ENCODE measurements around the gene CBFA2T2.
"Not testable (repeated sequence)": the region's sequence is repeated elsewhere in the genome, so short reads cannot be mapped to it uniquely, and the experiment has no call there.

Gene CBFA2T2

GRCh38 chr20:33685328-33686099 lies 195.6 kb downstream of the CBFA2T2 start:
- no peak for DNase-seq

- DNase-seq = peak; percentile 95
Measured at GRCh38 chr20:33686100-33686983, 196.4 kb downstream of the CBFA2T2 start, which contains the start of gene E2F1. Gene E2F1, minus strand, starts transcription at chr20:33686385. Its CDS starts 121 bp downstream, at chr20:33686264.

- DNase-seq = no peak
Measured at GRCh38 chr20:33686984-33687366, 197.1 kb downstream of the CBFA2T2 start.

GRCh38 chr20:33687370-33687915 lies 197.5 kb downstream of the CBFA2T2 start:
- DNase-seq = no peak

- DNase-seq = no peak
Measured at GRCh38 chr20:33687993-33688937, 198.4 kb downstream of the CBFA2T2 start.

- DNase-seq = no peak
Measured at GRCh38 chr20:33688938-33689424, 199.1 kb downstream of the CBFA2T2 start.

- DNase-seq = no peak
Measured at GRCh38 chr20:33689493-33689892, 199.6 kb downstream of the CBFA2T2 start.

- peak; percentile 48 for DNase-seq
Measured at GRCh38 chr20:33689973-33690372, 200.1 kb downstream of the CBFA2T2 start.

- DNase-seq = no peak
Measured at GRCh38 chr20:33693289-33693688, 203.4 kb downstream of the CBFA2T2 start.

GRCh38 chr20:33693741-33694638 lies 204.1 kb downstream of the CBFA2T2 start:
- no peak for DNase-seq

- no peak for DNase-seq
Measured at GRCh38 chr20:33694639-33695012, 204.7 kb downstream of the CBFA2T2 start.

GRCh38 chr20:33696448-33696847 lies 206.6 kb downstream of the CBFA2T2 start:
- no peak for DNase-seq

GRCh38 chr20:33697129-33697528 lies 207.2 kb downstream of the CBFA2T2 start:
- DNase-seq = no peak

- DNase-seq = not testable (repeated sequence)
Measured at GRCh38 chr20:33698966-33699365, 209.1 kb downstream of the CBFA2T2 start.

All from CD4-positive, alpha-beta T cell treated with Interleukin-21 for 1 hour (primary cell).